GM21825 (cell line): ENCODE measurements around the gene POMGNT2.
"Not testable (repeated sequence)": the region's sequence is repeated elsewhere in the genome, so short reads cannot be mapped to it uniquely, and the experiment has no call there.

Experiments used
- ATAC-seq: cut with Tn5 transposase; IDR thresholded peaks from one replicate; pipeline ENCODE4 v1.9.1; 2021; ENCODE audit warnings: mild to moderate bottlenecking, moderate library complexity; ENCODE audit not compliant: unreplicated experiment

POMGNT2 gene

DNA sequence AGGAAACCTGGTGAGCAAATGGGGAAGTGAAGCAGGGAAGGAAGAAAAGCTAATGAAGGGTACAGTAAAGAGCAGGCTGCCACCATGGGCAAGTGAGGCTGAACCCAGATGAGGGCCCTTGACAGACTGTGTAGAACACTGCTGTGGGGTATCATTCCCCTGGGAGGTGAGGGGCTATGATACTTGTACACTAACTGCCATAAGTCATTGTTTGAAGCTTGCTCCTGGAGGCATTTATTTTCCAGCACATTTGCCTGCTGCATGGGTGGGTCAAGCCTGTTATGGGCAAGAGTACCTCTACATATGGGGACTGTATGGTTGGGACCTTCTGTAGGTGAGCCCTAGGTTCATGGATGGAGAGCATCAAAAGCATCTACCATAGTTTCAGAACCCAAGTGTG lies 57.4 kb downstream of the POMGNT2 start:
- no peak for ATAC-seq

DNA sequence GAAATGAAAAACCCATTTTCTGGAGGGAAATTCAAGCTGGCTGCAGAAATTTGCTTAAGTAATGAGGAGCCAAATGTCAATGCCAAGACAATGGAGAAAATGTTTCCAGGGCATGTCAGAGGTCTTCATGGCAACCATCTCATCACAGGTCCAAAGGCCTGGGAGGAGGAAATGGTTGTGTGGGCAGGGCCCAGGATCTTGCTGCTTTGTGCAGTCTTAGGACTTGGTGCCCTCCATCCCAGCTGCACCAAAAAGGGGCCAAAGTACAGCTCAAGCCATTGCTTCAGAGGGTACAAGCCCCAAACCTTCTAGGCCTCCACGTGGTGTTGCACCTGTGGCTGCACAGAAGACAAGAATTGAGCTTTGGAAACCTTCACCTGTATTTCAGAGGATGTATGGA lies 59.3 kb downstream of the POMGNT2 start:
- no peak for ATAC-seq

DNA sequence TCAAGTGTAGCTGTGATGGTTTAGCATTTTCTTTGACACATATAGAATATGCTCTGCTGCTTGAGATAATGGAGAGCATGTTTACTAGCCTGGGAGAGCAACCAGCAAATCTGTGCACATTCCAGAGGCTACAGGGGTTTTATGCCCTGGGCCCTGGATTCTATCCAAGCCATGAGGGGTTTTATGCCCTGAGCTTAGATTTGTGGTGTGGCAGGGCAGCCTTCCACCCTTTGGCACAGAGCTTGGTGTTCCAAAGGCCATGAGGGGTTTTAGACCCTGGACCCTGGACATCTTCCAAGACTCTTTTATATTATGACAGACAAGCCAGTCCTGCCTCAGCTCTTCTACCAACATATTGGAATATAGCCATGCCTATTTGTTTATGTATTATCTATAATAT lies 60.8 kb downstream of the POMGNT2 start:
- not testable (repeated sequence) for ATAC-seq

DNA sequence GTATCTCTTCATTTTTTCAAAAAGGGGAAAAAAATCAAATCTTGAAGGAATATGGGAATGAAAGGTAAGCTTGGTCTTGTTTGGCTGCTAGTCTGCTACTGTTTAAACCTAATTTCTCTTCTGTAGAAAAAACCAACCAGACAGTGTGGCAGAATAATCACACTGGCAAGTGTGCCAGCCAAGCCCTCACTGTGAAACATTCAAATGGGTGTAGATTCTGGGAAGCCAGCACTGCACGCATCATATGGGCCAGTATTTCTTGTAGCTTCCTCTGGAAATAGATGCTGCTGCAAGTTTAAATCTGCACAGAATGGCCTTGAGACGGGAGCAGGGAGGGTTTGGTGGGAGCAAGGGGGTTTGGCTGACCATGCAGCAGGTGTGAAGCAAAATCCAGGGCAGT lies 62.1 kb downstream of the POMGNT2 start:
- ATAC-seq = no peak

DNA sequence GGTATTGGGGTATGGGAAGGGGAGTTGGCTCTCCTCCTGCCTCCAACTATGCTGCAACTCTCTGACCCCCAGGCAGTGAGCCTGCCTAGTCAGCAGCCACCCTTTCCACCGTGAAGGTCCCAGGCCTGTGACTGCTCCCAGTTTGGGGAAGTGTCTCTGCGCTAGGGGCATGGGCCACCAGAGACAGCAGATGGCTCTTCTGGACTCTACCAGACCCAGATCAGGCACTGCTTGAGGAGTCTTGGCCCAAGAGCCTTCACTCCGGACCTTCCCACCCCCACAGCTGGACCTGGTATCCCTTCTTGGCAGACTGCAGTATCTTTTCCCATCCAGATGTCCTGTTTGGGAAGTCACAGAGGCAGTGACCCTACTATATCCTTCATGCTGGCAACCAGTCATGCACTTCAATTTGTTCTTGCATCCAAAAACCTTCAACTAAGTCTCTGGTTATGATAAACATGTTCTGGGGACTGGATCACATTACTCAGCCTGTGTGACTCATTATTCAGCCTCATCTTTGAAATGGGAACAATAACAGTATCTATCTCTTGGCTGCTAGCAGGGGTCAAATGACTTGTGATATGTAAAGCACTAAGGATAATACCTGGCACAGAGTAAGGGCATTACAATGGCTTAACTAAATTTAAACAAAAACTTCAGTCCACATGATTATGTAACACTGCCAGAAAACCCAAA lies 62.7 kb downstream of the POMGNT2 start:
- ATAC-seq = no peak

DNA sequence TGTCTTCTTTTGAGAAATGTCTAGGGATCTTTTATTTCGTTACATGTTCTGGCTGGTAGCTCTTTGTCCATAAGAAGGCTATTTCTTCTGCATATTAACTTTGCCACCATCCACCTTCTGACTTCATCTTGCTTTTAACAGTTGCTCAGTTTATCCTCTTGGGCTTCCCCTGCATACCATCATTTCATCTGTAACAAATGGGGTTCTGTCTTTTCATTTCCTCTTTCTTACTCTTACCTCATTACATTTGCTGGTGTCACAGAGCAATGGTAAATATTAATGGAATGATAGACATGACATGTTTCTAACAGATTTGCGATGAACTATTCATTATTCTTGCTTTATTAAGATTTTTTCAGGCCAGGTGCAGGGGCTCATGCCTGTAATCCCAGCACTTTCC lies 64.4 kb downstream of the POMGNT2 start:
- ATAC-seq = no peak

DNA sequence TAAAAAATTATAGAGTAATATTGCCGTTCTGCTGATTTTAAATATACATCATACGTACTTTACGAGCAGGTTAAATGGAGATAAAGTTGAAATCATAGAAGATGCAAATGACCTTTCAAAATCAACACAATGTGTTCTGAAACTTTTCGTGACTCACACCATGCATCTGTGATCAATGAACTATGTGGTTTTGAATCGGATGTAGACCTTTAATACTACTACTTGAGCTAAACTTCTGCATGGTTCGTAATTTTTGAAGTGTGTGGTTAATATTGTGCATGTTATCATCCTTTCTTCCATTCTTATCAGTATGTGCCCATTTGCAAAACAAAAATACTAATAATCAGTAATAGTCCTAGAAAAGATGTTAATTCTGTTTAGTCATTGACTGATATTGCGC lies 67.9 kb downstream of the POMGNT2 start:
- ATAC-seq = no peak

DNA sequence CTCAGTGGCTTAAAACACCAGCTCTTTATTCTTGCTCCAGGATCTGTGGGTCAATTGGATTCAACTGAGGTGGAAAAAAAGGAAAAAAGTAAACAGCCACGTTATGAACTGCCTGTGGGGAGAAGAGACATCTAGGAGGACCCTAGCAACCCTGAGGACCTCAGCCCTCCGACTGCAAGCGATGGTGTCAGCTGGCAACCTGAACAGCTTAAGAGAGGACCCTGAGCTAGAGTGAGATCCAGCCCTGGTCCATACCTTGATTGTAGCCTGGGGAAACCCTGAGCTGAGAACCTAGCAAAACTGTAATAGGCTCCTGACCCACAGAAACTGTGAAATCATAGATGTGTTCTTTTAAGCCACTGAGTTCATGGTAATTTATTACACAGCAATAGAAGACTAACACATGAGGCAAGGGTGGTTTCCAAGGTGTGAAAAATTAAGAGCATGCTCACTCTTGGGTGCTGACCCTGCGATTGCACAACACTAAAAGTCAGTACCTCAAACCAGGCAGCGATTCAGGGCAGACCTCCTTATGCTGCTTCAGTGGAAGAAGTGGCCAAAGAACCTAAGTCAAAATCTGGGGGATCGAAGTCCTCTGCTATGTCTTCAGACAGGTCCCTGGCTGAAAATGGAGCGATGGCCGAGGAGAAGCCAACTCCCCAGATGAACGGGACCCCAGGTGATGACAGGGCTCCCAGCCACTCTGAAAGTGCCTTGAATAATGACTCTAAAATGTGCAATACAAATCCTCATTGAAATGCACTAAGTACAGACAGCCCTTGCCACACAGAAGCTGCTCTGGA lies 69.1 kb downstream of the POMGNT2 start:
- no peak for ATAC-seq

DNA sequence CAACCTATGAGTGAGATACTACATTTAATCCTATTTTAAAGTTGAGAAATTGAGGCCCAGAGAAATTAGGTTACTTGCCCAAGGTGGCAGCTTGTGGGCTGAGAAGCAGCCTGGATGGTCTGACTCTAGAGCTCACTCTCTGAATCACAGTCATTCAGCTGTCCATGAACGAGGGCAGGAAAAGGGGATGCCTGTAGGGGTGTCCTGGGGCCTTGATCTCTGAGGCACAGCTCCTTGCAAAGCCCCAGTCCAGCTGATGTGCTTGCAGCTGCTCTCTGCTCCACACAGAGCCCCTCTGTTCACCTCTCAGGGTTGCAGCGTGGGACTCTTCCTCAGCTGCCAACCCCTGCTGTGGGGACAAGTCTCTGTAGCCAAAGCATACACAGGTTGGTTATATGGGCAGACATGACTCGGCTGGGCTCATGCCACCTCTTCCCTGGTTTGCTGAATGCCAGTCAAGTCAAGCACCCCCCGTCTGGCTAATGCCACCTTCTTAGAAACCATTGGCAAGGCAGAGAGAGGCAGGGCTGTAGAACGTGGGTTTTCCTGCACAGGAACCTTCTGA lies 70.0 kb downstream of the POMGNT2 start:
- ATAC-seq = no peak

DNA sequence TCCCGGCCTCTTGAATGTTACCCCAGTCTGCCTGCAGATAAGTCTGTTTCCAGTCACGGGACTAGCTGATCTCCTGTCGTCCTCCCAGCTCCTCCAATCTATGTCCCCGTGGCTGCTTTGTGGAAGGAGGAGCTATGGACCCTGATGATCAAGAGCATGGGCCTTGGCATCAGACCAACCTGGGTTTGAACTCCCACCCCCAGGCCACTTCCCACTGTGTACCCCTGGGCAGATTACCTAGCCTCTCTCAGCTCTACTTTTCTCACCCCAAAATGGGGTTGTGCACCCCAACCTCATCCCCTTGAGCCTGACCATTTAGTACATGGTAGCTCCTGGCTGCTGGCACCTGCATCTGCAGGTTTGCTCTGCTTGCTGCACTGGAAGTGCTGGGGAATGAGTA lies 71.0 kb downstream of the POMGNT2 start:
- no peak for ATAC-seq

DNA sequence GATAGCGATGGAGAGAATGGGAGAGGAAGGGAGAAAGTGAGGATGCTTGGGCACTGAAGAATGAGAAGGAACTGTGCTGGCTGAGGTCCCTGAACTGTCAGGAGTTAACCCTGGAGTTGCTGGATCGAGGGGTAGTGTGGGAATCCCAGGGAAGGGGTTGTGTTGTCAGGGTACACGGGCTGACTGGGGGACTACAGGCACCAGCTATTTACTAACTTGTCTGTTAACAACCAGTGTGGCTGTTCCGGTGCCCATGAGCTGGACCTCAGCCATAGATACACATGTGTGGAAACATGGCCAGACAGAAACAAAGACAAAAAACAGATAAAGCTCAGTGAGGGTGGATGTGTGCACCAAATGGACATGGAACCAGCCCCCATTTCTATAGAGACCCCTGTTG lies 71.7 kb downstream of the POMGNT2 start:
- no peak for ATAC-seq

DNA sequence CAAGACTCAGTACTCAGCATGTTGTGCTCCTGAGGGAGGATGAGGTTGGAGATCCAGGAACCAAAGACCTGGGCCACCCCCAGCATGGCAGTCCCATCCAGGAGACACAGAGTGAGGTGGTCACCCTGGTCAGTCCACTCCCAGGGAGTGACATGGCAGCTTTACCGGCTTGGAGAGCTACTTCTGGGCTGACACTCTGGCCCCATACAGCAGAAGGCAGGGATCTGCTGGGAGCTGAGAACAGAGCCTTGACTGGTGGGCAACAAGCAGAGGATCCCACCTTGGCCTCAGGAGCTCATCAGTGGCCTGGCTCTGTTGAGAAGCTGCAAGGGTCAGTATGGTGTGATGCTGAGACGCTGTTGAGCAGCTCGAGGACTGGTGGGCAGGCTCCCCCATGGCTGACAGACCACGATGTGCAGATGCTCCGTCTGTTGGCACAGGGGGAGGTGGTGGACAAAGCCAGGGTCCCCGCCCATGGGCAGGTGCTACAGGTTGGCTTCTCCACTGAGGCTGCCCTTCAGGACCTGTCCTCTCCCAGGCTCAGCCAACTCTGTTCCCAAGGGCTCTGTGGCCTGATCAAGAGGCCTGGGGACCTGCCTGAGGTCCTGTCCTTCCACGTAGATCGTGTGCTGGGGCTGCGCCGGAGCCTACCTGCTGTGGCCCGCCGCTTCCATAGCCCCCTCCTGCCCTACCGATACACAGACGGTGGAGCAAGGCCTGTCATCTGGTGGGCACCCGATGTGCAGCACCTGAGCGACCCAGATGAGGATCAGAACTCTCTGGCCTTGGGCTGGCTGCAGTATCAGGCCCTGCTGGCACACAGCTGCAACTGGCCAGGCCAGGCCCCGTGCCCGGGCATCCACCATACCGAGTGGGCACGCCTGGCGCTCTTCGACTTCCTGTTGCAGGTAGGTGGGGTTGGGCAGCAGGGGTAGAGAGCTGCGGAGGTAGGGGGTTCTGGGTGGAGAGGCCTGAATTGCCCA lies 72.9 kb downstream of the POMGNT2 start:
- ATAC-seq = no peak

DNA sequence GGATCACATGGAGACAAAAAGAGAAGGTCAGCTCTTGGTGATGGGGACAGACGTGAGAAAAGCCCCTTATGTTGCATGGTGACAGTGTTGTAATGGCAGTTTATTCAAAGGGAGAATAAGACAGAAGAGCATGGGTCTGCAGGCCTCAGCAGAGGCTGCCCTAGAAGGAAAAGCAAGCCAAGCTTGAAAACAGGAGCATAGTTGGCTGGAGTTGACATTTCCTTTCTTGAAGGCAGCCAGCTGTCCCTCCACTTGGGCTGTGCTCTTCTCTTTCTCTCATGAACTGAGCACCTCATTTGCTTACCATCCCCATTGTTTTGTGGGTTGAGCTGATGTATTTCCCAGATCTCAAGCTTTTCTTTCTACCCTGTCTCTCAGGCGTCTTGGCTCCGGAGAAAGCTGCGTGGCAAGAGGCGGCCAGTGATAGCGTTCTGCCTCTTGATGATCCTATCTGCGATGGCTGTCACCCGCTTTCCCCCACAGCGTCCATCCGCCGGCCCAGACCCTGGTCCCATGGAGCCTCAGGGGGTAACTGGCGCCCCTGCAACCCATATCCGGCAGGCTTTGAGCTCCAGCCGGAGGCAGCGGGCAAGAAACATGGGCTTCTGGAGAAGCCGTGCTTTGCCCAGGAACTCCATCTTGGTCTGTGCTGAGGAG lies 73.9 kb downstream of the POMGNT2 start:
- ATAC-seq = no peak

DNA sequence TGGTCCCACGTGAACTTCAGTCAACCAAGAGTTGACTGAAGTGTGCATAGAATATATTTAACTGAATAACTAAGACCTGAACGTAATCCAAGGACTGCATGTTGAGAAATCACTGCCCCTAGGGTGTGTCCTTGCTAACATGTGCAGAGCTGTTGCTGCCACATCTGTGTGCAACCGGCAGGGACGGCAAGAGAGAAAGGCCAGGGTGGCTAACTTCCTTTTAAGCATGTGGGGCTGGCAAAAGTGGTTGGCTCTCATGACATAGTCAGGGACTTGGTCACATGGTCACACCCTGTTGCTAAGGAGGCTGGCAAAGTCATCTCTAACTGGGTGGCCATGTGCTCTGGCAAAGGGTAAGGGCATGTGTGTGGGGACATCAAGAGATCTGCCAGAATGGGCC lies 74.4 kb downstream of the POMGNT2 start:
- ATAC-seq = no peak

DNA sequence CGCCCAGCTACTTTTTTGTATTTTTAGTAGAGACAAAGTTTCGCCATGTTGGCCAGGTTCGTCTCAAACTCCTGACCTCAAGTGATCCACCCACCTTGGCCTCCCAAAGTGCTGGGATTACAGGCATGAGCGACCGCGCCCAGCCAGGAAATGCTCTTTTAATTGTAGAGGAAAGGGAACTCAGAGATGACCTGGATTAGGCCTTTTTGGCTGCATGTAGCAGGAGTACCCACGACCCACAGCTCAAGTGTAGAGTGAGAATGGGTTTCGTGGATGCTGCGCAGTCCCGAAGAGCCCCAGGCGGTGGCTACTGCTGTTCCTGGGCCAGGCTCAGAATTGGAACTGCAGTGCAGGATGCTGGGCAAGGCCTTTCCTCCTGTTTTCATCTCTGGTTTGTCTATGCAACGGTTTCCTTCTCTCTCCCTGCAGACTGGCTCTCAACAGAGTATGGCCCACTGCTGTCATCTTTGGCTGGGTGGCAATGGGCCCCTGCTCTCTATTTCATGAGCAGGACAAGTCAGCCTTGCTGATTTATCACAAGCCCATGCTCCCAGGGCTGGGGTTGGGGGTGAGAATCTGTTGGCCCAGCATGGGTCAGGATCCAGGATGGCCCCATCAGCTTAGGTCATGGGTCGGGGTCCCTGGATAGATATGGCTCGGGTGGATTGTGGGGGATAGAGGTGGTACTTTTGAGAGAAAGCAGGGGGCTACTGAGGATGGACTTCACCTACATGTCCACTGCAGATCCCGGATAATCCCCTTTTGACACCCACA lies 75.5 kb downstream of the POMGNT2 start:
- no peak for ATAC-seq
